K562 treated with DMSO at 1 percent for 12 hours (cell line): ENCODE measurements around the gene PABPN1. TPM values are rescaled to one million over a fixed set of nuclear protein-coding genes. Genes with fewer than 3 reads are reported as not detected.

Experiments used
- total RNA-seq: library from RNA; unstranded; fragments of 300-600 nt; gene quantifications from 2 replicates; pipeline ENCODE4 v1.2.3, GENCODE V29; 2022; ENCODE audit not compliant: insufficient read depth

PABPN1 gene
- total RNA-seq, result 78.5 and 118 TPM in 2 replicates

GRCh38 chr14:23320584-23321571 is at the start of gene PABPN1:
TSS of gene PABPN1 (plus strand) at chr14:23321457. CDS start at chr14:23321470, 13 bp downstream.

GRCh38 chr14:23286020-23286901 is 35.0 kb upstream of the PABPN1 start, which contains the start of gene HOMEZ:
TSS of gene HOMEZ (minus strand) at chr14:23286132. CDS start at chr14:23285952, 180 bp downstream.

GRCh38 chr14:23302290-23303225 is 18.7 kb upstream of the PABPN1 start, which contains the start of gene PPP1R3E:
TSS of gene PPP1R3E (minus strand) at chr14:23302859. CDS start at chr14:23302576, 283 bp downstream.

GRCh38 chr14:23306412-23307145 is 14.7 kb upstream of the PABPN1 start, which contains the start of gene BCL2L2:
TSS of gene BCL2L2 (plus strand) at chr14:23306833. CDS start at chr14:23307768, 935 bp downstream.

GRCh38 chr14:23352506-23353432 is 31.5 kb downstream of the PABPN1 start, which contains the start of gene SLC22A17:
TSS of gene SLC22A17 (minus strand) at chr14:23352887.

GRCh38 chr14:23365036-23365731 is 43.9 kb downstream of the PABPN1 start, which contains the start of gene EFS:
TSS of gene EFS (minus strand) at chr14:23365172. CDS start at chr14:23365025, 147 bp downstream.

GRCh38 chr14:23372509-23372908 is 51.3 kb downstream of the PABPN1 start, which contains the start of gene IL25:
TSS of gene IL25 (plus strand) at chr14:23372809.

Other genes with a start within 250 kb of the PABPN1 start
- gene ACIN1, start 226.3 kb upstream of the PABPN1 start, total RNA-seq, result 64.4 and 136 TPM in 2 replicates
- gene C14orf119, start 226.0 kb upstream of the PABPN1 start, total RNA-seq, result 44.9 and 45.3 TPM in 2 replicates
- not detected in 2 replicates for gene CIROP, start 216.5 kb upstream of the PABPN1 start, total RNA-seq
- not detected in 2 replicates for gene CEBPE, start 202.2 kb upstream of the PABPN1 start, total RNA-seq
- gene SLC7A8, start 137.8 kb upstream of the PABPN1 start, total RNA-seq, result 1.3 and 8.0 TPM in 2 replicates
- gene RNF212B, start 83.5 kb upstream of the PABPN1 start, total RNA-seq, result not detected in 2 replicates
- gene HOMEZ, start 35.3 kb upstream of the PABPN1 start, total RNA-seq, result 6.4 and 12.9 TPM in 2 replicates
- gene PPP1R3E, start 18.6 kb upstream of the PABPN1 start, total RNA-seq, result 5.4 and 15.6 TPM in 2 replicates
- 16.4 and 24.2 TPM in 2 replicates for gene BCL2L2, start 14.6 kb upstream of the PABPN1 start, total RNA-seq
- 0.28 and 0.58 TPM in 2 replicates for gene SLC22A17, start 31.4 kb downstream of the PABPN1 start, total RNA-seq
- not detected in 2 replicates for gene EFS, start 43.7 kb downstream of the PABPN1 start, total RNA-seq
- gene IL25, start 51.4 kb downstream of the PABPN1 start, total RNA-seq, result not detected in 2 replicates
- gene CMTM5, start 55.6 kb downstream of the PABPN1 start, total RNA-seq, result not detected in 2 replicates
- not detected in 2 replicates for gene MYH6, start 86.8 kb downstream of the PABPN1 start, total RNA-seq
- gene MYH7, start 114.2 kb downstream of the PABPN1 start, total RNA-seq, result not detected in 2 replicates
- gene NGDN, start 148.2 kb downstream of the PABPN1 start, total RNA-seq, result 30.4 and 33.4 TPM in 2 replicates
- not detected in 2 replicates for gene ZFHX2, start 230.3 kb downstream of the PABPN1 start, total RNA-seq
- 1.8 and 3.7 TPM in 2 replicates for gene THTPA, start 234.8 kb downstream of the PABPN1 start, total RNA-seq
- gene AP1G2, start 246.3 kb downstream of the PABPN1 start, total RNA-seq, result 22.8 and 54.3 TPM in 2 replicates